Panc1 (cell line): ENCODE data around the gene MOCS2. TPM values are rescaled to one million over a fixed set of nuclear protein-coding genes. Genes with fewer than 3 reads are reported as not detected.

Source experiments
- ATAC-seq: fragments of 200-7000 bp; cut with Tn5 transposase; 2 replicates; pipeline ENCODE4 v1.9.1; 2020; ENCODE audit warnings: mild to moderate bottlenecking, moderate library complexity
- BruUV-seq: library from RNA; stranded (reverse); fragments of 400-500 nt; replicated peaks from 2 replicates; lab custom pipeline; 2021; lab: Mats Ljungman, UMichigan
- CTCF ChIA-PET: fragments of 300-600 bp; sonication (Branson Sonifier 250); formaldehyde crosslinking; loops from one replicate; lab custom pipeline; 2022; ENCODE audit warnings: antibody characterized with exemption; lab: Charles Lee
- POLR2A ChIA-PET: fragments of 300-600 bp; sonication (Branson Sonifier 250); formaldehyde crosslinking; loops from one replicate; lab custom pipeline; 2022; ENCODE audit warnings: antibody characterized with exemption; lab: Charles Lee
- DNase-seq: peaks from one replicate; pipeline ENCODE4 v3.0.0-alpha.2; 2010; ENCODE audit warnings: low read depth, low spot score
- H3K27ac ChIP-seq: 2 replicates; pipeline ENCODE4 v1.5.1; 2011; ENCODE audit warnings: mild to moderate bottlenecking, low read length, inconsistent platforms
- H3K27me3 ChIP-seq: fragments of 200-500 bp; sonication (Bioruptor generic); 2 replicates; pipeline ENCODE4 v1.6.0; 2014; ENCODE audit warnings: low read length, inconsistent platforms; ENCODE audit not compliant: control insufficient read depth, insufficient read depth
- H3K36me3 ChIP-seq: fragments of 200-500 bp; sonication (Bioruptor generic); 2 replicates; pipeline ENCODE4 v1.5.1; 2014; ENCODE audit warnings: inconsistent platforms, mild to moderate bottlenecking, low read length, moderate library complexity; ENCODE audit not compliant: control insufficient read depth, insufficient read depth
- H3K4me1 ChIP-seq: 2 replicates; pipeline ENCODE4 v1.5.1; 2011; ENCODE audit warnings: inconsistent platforms, mild to moderate bottlenecking, low read length, moderate library complexity; ENCODE audit not compliant: control insufficient read depth, insufficient read depth
- H3K4me3 ChIP-seq, 2 experiments: 2 replicates each; pipeline ENCODE4 v1.5.1; 2011 to 2012; ENCODE audit warnings: low read depth in 2 of 2, low read length in 2 of 2, mild to moderate bottlenecking in 2 of 2, inconsistent platforms in 1 of 2, moderate library complexity in 1 of 2
- H3K9me3 ChIP-seq: fragments of 200-500 bp; sonication (Bioruptor generic); 2 replicates; pipeline ENCODE4 v1.5.1; 2014; ENCODE audit warnings: low read depth, mild to moderate bottlenecking, inconsistent platforms, low read length, moderate library complexity; ENCODE audit not compliant: control insufficient read depth, insufficient read depth
- POLR2AphosphoS5 ChIP-seq: IDR thresholded peaks from 2 replicates; pipeline ENCODE4 v1.6.1; 2012; ENCODE audit warnings: mild to moderate bottlenecking, low read depth, low read length, moderate library complexity
- SIN3A ChIP-seq: IDR thresholded peaks from 2 replicates; pipeline ENCODE4 v1.6.1; 2012; ENCODE audit warnings: low read depth, mild to moderate bottlenecking, low read length, moderate library complexity, borderline replicate concordance; ENCODE audit not compliant: insufficient read depth
- TCF7L2 ChIP-seq: IDR thresholded peaks from 2 replicates; pipeline ENCODE4 v1.6.1; 2011; ENCODE audit warnings: mild to moderate bottlenecking, low read depth, low read length, inconsistent platforms
- in situ Hi-C: cut with HindIII; loops from 2 replicates; pipeline ENCODE4 v1.10.0; 2016; ENCODE audit warnings: low sequenced_read_pairs, low pct_unique_long_range_greater_than_20kb
- intact Hi-C: fragments of 100-400 bp; cut with micrococcal nuclease; formaldehyde crosslinking; loops from one replicate; pipeline ENCODE4 v1.10.0; 2022; ENCODE audit not compliant: unreplicated experiment
- total RNA-seq: library from RNA; stranded (reverse); gene quantifications from one replicate; pipeline ENCODE4 v1.2.1, GENCODE V29; 2021; ENCODE audit not compliant: unreplicated experiment
- TF ChIP-seq, protein P1 (sequence below), 2 experiments: IDR thresholded peaks; 2 replicates each; pipeline ENCODE4 v1.6.1; 2011 to 2012; ENCODE audit warnings: low read depth in 2 of 2, control low read depth in 1 of 2, low read length in 1 of 2, mild to moderate bottlenecking in 1 of 2, moderate library complexity in 1 of 2; ENCODE audit not compliant: insufficient read depth in 1 of 2
- TF ChIP-seq, protein P2 (sequence below): fragments of 450-650 bp; IDR thresholded peaks from 2 replicates; pipeline ENCODE4 v1.5.1; 2017; ENCODE audit warnings: mild to moderate bottlenecking

Gene MOCS2
- total RNA-seq, 1 experiment from 2014 or later: 39.5 TPM

DNA sequence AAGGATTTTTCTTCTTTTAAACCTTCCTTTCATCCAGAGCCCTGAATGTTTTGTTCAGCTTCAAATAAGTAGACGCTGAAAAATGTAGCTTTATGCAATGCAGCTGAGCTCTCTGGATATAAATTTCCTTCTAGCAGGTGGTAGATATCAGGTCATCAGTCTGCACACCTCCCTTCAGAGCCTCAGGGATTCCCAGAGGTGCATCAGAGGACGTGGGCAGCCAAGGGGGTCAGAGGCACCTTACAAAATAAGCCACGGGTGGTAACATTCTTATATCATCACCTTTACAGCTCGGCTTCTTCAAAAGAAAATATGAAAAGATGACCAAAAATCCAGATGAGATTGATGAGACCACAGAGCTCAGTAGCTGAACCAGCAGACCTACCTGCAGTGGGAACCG is 19.3 kb downstream of the MOCS2 start:
- in situ Hi-C loops: no loop called here

GRCh38 chr5:53089481-53089991 is 20.0 kb downstream of the MOCS2 start:
- TF ChIP-seq, protein P1, sequence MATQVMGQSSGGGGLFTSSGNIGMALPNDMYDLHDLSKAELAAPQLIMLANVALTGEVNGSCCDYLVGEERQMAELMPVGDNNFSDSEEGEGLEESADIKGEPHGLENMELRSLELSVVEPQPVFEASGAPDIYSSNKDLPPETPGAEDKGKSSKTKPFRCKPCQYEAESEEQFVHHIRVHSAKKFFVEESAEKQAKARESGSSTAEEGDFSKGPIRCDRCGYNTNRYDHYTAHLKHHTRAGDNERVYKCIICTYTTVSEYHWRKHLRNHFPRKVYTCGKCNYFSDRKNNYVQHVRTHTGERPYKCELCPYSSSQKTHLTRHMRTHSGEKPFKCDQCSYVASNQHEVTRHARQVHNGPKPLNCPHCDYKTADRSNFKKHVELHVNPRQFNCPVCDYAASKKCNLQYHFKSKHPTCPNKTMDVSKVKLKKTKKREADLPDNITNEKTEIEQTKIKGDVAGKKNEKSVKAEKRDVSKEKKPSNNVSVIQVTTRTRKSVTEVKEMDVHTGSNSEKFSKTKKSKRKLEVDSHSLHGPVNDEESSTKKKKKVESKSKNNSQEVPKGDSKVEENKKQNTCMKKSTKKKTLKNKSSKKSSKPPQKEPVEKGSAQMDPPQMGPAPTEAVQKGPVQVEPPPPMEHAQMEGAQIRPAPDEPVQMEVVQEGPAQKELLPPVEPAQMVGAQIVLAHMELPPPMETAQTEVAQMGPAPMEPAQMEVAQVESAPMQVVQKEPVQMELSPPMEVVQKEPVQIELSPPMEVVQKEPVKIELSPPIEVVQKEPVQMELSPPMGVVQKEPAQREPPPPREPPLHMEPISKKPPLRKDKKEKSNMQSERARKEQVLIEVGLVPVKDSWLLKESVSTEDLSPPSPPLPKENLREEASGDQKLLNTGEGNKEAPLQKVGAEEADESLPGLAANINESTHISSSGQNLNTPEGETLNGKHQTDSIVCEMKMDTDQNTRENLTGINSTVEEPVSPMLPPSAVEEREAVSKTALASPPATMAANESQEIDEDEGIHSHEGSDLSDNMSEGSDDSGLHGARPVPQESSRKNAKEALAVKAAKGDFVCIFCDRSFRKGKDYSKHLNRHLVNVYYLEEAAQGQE (IDR thresholded peaks at IDR 0.05; ENCODE audit: insufficient read depth in 1 of 2, low read depth in 2 of 2, low read length in 1 of 2): no peak
- TF ChIP-seq TCF7L2 (no peak), SIN3A (no peak)
- TF ChIP-seq, protein P2, sequence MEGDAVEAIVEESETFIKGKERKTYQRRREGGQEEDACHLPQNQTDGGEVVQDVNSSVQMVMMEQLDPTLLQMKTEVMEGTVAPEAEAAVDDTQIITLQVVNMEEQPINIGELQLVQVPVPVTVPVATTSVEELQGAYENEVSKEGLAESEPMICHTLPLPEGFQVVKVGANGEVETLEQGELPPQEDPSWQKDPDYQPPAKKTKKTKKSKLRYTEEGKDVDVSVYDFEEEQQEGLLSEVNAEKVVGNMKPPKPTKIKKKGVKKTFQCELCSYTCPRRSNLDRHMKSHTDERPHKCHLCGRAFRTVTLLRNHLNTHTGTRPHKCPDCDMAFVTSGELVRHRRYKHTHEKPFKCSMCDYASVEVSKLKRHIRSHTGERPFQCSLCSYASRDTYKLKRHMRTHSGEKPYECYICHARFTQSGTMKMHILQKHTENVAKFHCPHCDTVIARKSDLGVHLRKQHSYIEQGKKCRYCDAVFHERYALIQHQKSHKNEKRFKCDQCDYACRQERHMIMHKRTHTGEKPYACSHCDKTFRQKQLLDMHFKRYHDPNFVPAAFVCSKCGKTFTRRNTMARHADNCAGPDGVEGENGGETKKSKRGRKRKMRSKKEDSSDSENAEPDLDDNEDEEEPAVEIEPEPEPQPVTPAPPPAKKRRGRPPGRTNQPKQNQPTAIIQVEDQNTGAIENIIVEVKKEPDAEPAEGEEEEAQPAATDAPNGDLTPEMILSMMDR: no peak
- in situ Hi-C loops (no loop called here), intact Hi-C loops (no loop called here)
- no peak overlapping the region for H3K4me3 ChIP-seq
- H3K4me1 ChIP-seq: peaks cover 14% of the 10 kb centered on the region
- BruUV-seq: no TSS peak
- ChIA-PET CTCF (no interaction called here), POLR2A (no interaction called here)
- H3K9me3 ChIP-seq: no peaks in the 10 kb centered on the region
- H3K36me3 ChIP-seq: peaks cover 7% of the 10 kb centered on the region; the same call in 1 of the 2 replicates
- DNase-seq (no peak), ATAC-seq (no peak)
- no peaks in the 10 kb centered on the region for H3K27me3 ChIP-seq
- no peak overlapping the region for H3K27ac ChIP-seq

More for the DNA sequence above, 19.3 kb downstream of the MOCS2 start:
- intact Hi-C loops: no loop called here
- Histone ChIP-seq H3K27me3 (no peaks in the 10 kb centered on the region), H3K36me3 (peaks cover 2% of the 10 kb centered on the region; the same call in 1 of the 2 replicates), H3K9me3 (no peaks in the 10 kb centered on the region), H3K27ac (no peak overlapping the region), H3K4me3 (no peak overlapping the region), H3K4me1 (peaks cover 14% of the 10 kb centered on the region)
- TF ChIP-seq, protein P1 (IDR thresholded peaks at IDR 0.05; ENCODE audit: insufficient read depth in 1 of 2, low read depth in 2 of 2, low read length in 1 of 2): no peak
- TF ChIP-seq SIN3A (no peak), TCF7L2 (no peak), POLR2AphosphoS5 (no peak)
- TF ChIP-seq, protein P2: no peak
- ChIA-PET CTCF (interaction anchor here (0.7 kb wide), 1 partner anchor 67 kb away, joined by 8 read pairs; no protein-coding TSS in a partner anchor), POLR2A (interaction anchor here (0.6 kb wide), 1 partner anchor 8 kb away, joined by 8 read pairs; no protein-coding TSS in a partner anchor)
- BruUV-seq: no TSS peak
- no peak for DNase-seq
- ATAC-seq: no peak
